IPS-NIHi7 (cell line): ENCODE data around the gene KLHL15.
"Not testable (repeated sequence)": the region's sequence is repeated elsewhere in the genome, so short reads cannot be mapped to it uniquely, and the experiment has no call there.

Experiments
- DNase-seq: peaks from one replicate; pipeline ENCODE4 v3.0.0; 2012; ENCODE audit warnings: mixed read lengths; ENCODE audit errors: extremely low spot score

Gene KLHL15, protein sequence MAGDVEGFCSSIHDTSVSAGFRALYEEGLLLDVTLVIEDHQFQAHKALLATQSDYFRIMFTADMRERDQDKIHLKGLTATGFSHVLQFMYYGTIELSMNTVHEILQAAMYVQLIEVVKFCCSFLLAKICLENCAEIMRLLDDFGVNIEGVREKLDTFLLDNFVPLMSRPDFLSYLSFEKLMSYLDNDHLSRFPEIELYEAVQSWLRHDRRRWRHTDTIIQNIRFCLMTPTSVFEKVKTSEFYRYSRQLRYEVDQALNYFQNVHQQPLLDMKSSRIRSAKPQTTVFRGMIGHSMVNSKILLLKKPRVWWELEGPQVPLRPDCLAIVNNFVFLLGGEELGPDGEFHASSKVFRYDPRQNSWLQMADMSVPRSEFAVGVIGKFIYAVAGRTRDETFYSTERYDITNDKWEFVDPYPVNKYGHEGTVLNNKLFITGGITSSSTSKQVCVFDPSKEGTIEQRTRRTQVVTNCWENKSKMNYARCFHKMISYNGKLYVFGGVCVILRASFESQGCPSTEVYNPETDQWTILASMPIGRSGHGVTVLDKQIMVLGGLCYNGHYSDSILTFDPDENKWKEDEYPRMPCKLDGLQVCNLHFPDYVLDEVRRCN

DNA sequence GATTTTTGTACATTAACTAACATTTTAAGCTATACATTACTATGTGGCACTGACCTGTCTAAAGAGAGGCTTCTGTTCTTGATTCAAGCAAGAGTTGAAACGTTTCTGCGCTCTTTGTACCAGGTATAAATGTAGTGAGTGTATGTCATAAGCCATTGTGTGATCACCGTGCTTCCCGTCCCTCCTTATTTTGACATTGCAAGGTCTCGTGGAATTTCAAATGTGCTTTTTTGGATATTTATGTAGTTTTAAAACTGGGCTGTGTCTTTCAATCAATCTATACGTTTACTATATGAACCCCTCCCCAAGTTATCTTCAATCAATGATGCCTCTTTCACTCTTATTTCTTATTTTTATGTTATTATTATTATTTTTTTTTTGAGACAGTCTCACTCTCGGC, at the start of gene KLHL15:
TSS of gene KLHL15 (minus strand) at position 101 of the 400 bp plus-strand sequence. CDS start 20,493 bp downstream, outside the sequence.
- DNase-seq: no peak

DNA sequence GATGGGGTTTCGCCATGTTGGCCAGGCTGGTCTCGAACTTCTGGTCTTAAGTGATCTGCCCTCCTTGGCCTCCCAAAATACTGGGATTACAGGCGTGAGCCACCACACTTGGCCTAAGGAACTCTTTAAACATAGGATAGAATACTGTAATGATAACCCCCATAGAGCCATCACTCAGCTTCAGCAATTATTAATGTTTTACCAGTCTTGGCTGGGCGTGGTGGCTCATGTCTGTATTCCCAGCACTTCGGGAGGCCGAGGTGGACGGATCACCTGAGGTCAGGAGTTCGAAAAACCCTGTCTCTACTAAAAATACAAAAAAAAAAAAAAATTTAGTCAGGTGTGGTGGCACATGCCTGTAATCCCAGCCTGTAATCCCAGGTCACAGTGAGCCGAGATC, 42.9 kb upstream of the KLHL15 start:
- no peak for DNase-seq

DNA sequence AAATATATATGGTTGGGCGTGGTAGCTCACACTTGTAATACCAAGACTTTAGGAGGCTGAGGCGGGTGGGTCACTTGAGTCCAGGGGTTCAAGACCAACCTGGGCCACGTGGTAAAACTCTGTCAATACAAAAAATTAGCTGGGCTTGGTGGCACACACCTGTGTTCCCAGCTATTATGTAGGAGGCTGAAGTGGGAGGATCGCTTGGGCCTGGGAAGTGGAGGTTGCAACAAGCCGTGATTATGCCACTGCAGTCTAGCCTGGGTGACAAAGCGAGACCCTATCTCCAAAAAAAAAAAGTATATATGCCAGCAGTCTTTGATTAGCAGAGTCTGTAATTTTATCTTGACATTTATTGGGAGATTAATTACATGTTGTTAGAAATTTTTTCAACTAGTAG, 36.5 kb upstream of the KLHL15 start:
- DNase-seq: no peak

DNA sequence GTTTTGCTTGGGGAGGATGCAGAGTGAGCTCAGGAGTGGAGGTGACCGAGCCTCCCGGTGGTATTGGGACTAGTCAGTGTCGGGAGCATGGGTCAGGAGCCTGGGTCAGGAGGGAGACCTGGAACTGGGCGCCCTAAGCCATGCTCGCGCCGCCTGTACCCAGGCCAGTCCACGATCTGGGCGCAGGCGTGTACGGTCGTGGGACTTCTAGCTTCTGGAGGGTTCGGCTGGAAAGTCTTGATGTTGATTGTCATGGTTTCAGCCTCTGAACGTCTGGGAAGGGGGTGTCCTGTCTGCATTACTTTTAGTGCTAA, 28.0 kb upstream of the KLHL15 start:
- DNase-seq: no peak

DNA sequence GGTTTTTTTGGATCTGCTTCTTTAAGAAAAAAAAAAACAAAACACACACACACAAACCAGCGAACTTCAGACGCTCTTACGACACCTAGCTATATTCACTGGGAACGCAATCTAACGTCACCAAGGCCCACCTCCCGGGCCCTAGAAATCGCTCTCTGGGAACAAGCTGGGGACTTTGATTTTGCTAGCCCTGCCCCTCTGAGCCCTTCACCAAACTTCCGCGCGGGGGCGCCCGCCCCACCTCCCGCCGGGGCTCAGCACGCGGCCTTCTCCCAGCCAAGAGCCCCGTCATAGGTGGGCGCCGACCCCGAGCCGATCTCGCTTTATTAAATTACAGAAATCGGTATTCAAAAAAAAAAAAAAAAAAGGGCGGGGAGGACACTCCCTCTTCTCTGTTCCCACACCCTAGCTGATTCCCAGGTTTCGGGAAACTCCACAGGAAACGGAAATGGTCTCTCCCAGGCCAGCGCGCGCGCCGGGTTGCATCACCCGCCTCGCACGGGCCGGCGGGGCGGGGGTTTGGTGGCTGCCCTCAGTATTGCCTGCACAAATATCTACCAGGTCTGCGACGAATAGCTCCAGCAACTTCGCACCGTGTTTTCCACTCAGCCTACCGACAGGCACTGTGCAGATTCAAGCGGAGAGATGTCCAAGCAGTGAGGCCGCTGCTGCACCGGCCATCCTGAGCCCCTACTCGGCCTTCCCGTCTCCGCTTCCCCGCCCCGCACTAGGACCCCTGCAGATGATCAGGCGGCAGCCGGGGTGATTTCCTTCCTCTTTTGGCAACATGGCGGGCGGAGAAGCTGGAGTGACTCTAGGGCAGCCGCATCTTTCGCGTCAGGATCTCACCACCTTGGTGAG, 27.4 kb upstream of the KLHL15 start, which contains the start of gene EIF2S3:
TSS of gene EIF2S3 (plus strand) at position 775 of the 861 bp plus-strand sequence. CDS start at position 788, 13 bp downstream.
- peak; percentile 91 for DNase-seq

DNA sequence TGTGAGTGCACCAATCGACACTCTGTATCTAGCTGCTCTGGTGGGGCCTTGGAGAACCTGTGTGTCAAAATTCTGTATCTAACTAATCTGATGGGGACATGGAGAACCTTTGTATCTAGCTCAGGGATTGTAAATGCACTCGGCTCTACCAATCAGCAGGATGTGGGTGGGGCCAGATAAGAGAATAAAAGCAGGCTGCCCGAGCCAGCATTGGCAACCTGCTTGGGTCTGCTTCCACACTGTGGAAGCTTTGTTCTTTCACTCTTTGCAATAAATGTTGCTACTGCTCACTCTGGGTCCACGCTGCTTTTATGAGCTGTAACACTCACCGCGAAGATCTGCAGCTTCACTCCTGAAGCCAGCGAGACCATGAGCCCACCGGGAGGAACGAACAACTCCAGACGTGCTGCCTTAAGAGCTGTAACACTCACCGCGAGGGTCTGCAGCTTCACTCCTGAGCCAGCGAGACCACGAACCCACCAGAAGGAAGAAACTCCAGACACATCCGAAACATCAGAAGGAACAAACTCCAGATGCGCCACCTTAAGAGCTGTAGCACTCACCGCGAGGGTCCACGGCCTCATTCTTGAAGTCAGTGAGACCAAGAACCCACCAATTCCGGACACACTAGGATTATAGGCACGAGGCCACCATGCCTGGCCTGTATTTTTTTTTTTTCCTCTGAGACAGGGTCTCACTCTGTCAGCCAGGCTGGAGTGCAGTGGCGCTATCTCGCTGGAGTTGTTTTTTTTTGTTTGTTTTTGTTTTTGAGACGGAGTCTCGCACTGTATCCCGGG, 23.7 kb upstream of the KLHL15 start:
- DNase-seq: not testable (repeated sequence)

DNA sequence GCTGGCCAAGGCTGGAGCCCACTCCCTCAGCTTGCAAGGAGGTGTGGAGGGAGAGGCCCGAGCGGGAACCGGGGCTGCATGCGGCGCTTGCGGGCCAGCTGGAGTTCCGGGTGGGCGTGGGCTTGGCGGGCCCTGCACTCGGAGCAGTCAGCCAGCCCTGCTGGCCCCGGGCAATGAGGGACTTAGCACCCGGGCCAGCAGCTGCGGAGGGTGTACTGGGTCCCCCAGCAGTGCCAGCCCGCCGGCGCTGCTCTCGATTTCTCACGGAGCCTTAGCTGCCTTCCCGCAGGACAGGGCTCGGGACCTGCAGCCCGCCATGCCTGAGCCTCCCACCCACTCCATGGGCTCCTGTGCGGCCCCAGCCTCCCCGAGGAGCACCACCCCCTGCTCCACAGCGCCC, 22.7 kb upstream of the KLHL15 start:
- not testable (repeated sequence) for DNase-seq

DNA sequence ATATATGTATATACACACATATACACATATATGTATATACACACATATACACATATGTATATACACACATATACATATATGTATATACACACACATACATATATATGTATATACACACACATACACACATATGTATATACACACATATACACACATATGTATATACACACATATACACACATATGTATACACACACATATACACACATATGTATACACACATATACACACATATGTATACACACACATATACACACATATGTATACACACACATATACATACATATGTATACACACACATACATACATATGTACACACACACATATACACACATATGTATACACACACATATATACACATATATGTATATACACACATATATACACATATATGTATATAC, 19.1 kb upstream of the KLHL15 start:
- not testable (repeated sequence) for DNase-seq

DNA sequence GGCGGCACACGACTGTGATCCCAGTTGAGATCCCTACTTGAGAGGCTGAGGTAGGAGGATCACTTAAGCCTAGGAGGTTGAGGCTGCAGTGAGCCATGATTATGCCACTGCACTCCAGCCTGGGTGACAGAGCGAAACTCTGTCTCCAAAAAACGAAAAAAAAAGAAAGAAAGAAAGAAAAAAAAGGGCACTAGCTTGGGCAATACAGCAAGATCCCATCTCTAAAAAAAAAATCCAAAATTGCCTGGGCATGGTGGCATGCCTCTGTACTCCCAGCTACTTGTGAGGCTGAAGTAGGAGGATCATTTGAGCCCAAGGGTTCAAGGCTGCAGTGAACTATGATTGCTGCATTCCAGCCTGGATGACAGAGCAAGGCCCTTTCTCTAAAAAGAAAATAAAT, 10.7 kb upstream of the KLHL15 start:
- no peak for DNase-seq

DNA sequence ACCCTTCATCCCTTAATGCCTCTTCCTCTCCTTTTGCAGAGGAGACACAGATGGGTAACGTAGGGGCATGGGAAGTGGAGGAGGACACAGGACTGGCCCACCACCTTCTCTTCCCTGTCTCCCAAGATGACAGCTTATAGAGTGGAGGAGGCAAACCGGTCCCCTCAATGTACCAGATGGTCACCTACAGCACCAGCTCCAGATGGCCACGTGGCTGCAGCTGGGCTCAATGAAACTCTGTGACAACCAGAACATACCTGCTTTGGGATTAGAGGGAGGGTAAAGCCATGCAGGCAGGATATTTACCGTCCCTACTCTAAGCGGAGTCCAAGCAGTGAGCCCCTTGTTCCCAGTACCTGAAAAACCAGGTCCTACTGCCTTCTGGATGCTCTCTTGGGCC, 7.5 kb upstream of the KLHL15 start:
- DNase-seq: no peak

DNA sequence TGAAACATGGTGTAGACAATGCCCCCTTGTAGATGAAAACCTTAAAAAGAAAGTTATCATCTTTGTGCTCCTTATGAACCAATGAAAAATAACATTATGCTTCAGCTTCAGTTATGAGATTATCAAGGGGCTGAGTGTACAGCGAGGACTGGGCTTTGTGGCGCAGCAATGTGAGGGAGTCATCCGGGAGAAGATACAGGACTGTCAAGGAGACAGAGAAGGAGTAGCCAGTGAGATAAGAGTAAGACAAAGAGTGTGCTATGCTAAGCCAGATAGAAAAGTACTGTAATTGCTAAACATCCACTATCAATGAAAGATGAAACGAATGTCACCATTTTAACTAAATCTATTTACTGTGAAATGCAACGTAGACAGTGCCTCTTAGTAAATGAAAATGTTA, 3.6 kb upstream of the KLHL15 start:
- DNase-seq: no peak

DNA sequence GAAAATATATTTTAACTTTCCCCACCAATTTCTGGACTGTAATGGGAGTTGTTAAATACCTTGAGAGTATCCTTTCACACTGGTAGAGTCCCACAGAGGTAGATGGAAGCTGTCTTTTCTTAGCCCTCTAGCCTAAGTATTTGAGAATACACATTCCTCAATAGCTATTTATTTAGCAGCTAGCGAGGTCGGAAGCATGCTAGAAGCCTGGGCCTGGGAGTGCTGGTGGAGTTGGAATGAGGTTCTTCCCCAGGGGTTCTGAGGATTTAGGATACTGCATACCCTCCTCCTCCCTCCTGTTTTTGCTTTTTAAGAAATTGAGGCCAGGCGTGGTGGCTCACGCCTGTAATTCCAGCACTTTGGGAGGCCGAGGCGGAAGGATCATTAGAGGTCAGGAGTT, 999 bp upstream of the KLHL15 start:
- DNase-seq: peak; percentile 26

DNA sequence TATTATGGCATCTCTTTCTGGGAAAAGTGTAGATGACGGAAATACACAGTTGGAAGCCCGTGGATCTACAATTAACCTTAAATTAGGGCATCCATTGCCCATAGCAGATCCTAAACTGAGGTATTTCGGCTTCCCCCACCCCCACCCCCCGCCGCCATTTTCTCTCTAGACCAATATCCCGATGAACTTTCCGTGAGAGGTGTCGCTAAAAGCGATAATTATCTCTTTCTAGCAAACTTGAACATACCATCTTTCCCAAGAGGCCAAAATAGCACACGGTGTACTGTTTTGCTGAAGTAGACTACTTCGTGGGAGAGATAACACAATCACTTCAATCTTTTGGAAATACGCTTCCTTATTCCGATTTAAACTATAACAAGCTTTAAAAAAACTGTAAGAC, 554 bp downstream of the KLHL15 start:
- peak; percentile 29 for DNase-seq

DNA sequence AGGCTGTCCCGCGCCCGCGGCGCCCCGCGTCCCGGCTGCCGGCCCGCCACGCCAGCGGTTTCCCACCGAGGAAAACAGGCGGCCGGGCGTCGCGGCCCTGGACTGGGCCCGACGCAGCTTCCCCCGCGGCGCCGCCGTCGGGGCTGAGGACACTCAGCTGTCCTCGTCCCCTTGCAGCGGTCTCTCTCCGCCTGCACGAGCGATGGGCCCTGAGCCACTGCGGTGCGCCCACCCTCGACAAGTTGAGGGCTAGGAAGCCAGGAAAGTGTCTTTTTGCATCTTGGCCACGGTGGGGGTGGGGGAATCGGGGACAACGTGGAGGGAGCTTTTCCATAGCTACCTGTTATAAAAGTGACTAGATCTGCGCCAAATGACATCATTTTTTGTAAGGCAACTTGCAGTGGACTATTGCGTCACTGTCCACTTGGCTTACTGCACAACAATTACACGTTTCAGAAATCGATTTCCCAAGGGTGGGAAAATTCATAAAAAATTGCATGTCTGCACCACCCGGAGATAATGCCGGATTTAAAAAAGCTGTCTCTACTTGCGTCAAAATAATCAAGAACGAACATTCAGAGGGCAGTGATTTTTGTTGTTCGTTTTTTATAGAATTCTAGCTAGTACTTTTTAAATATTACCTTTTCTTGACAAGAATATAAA, 1.1 kb downstream of the KLHL15 start:
- no peak for DNase-seq

DNA sequence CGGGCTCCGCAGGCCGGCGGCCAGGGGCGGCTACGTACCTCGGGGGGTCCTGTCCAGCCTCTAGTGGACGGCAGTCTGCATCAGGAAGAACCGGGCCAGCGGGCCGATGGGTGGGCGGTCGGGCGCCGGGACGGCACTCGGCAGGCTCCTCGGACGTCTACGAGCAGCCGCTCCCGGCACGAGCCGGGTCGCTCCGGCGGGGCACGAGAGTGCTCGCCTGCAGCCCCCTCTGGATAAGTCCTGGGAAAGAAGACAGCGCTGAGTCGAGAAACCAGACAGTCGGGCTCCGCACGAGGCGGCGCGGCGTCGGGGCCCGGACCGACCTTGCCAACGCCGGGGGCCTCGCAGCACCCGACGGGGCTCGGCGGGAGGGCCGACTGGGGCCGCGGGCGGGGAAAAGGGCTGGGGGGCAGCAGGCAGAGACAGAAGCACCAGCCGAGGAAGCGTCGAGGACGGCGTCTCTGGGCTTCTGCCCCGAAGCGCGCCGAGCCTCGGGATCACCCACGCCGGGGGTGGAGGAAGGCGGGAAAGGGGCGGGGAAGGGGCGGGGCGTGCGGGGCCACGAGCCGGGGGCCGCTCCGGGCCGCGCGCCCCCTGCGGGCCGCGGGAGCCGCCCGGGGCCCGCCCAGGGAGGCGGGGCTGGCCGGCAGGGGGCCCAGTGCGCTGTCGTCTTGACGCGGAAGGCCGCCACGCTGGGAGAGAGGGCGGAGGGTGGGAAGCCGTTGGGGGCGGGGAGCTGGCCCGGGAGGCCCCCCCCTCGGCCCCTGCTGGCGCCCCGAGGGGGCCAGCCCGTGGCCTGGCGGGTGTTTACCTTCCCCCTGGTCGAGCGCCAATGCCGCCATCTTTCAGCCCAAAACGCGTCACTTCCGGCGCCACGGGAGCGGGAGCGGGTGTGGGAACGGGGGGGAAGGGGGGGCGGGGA, 1.9 kb downstream of the KLHL15 start:
- peak; percentile 91 for DNase-seq

DNA sequence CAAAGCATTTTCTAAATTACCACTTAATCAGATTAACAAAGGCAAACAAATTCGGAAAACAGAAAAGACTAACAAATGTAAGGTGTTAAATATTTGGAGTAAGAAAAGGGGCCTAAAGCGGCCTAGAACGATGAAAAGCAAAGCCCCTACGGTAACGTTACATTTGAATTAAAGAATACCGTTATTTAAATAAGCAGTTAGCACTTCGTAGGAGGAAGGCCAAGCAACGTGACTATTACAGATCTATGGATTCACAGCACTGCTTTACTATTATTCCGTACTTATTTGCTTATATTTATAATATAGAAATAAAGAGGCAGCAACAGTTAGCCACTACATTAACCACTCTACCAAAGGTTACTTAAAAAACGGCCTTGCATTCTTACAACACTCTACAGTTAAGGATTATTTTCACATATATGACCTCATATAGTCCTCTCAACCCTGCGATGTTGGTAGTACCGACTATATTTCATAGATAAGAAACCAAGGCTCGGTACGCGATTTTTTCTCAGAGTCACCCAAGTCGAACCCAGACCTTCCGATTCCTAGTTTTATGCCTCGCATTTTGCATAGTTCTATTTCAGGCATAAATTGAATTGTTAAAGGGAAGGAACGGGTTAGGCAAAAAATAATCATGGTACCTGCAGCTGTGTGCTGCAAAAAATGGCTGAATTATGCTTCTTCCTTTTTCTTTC, 2.9 kb downstream of the KLHL15 start:
- no peak for DNase-seq

DNA sequence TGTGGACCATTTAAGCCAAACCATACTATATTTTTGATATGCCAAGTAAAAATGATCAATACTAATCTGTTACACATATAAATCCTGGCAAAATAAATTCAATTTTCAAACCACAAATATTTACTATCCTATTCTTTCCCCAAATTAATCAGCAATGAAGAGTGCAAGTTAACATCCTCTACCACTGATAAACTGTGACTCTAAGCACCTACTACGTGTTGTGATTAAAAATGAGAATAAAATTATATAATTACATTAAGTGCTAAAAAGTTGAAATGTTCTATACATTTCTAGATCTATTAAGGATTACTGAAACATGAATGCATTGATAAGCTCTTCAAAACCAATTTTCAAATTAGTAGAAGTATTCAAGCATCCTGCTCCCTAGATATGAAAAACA, 3.4 kb downstream of the KLHL15 start:
- DNase-seq: no peak

DNA sequence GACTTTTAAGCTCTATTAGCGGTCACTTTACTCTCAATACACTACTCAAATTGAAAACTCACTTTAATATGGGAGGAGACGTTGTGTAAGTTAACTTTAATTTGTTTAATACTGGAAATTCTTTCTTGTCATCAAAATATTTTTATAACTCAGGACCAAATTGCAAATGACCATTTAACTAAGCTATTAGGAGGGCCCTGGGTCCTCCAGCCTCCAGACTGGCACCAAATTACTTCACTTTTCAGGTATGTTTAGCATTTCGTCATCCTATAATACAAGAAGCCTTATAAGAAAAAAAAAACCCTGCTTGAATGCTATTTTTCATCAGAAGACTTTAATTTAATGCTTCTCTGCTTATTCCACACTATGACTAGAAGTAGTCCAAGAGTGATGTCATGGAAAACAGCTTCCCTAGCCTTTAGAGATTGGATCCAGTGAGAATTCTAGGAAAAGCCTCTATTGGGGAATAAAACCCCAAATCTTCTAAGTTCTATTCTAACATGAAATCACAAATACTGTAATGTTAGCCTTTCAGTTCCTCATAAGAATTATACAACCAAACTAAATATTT, 6.6 kb downstream of the KLHL15 start:
- DNase-seq: no peak

DNA sequence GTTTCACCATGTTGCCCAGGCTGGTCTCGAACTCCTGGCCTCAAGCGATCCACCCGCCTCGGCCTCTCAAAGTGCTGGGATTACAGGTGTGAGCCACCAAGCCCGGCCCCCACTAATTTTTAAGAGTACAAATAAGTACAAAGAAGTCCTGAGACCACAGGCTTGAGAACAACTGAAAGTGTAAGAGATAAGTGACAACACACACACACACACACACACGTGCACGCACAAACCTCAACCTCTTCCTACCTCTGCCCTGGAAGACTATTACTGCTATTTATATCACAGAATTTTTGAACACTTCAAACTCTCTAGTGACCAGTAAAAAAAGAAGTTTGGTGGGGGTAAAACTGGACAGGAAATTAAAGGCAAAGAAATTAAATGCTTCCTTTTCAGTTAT, 7.5 kb downstream of the KLHL15 start:
- no peak for DNase-seq
